Caco-2 (cell line): ENCODE measurements around the gene ABLIM2. TPM values are rescaled to one million over a fixed set of nuclear protein-coding genes. Genes with fewer than 3 reads are reported as not detected.
A peak's percentile ranks its signal among the peaks of the same experiment; 100 is the strongest.

ENCODE experiments used
- BruUV-seq: library from RNA; stranded (reverse); fragments of 400-500 nt; replicated peaks from 2 replicates; lab custom pipeline; 2021; lab: Mats Ljungman, UMichigan
- CTCF ChIA-PET: fragments of 300-600 bp; sonication (Branson Sonifier 250); formaldehyde crosslinking; loops from one replicate; lab custom pipeline; 2022; ENCODE audit warnings: antibody characterized with exemption; lab: Charles Lee
- POLR2A ChIA-PET: fragments of 300-600 bp; sonication (Branson Sonifier 250); formaldehyde crosslinking; loops from one replicate; lab custom pipeline; 2022; ENCODE audit warnings: antibody characterized with exemption; lab: Charles Lee
- DNase-seq, 2 experiments: peaks; one replicate each; pipeline versions ENCODE4 v3.0.0 to v3.0.0-alpha.2; 2020 to 2022
- H3K27me3 ChIP-seq: replicated peaks from 2 replicates; pipeline ENCODE4 v1.6.0; 2011; ENCODE audit warnings: low read length; ENCODE audit not compliant: control insufficient read depth, insufficient read depth
- H3K36me3 ChIP-seq: 2 replicates; pipeline ENCODE4 v1.5.1; 2011; ENCODE audit warnings: low read length; ENCODE audit not compliant: control insufficient read depth, insufficient read depth
- H3K4me1 ChIP-seq: fragments of 250-450 bp; sonication (Bioruptor Pico); 2 replicates; pipeline ENCODE4 v1.5.1; 2020; ENCODE audit warnings: mild to moderate bottlenecking
- H3K4me3 ChIP-seq: 2 replicates; pipeline ENCODE4 v1.5.1; 2011; ENCODE audit warnings: low read depth, mild to moderate bottlenecking, control low read depth, low read length
- H3K9me3 ChIP-seq: fragments of 250-450 bp; sonication (Bioruptor Pico); 2 replicates; pipeline ENCODE4 v1.5.1; 2020; ENCODE audit warnings: mild to moderate bottlenecking, moderate library complexity
- H3K27ac Mint-ChIP-seq: one replicate; pipeline ENCODE4 v1.8.0; 2022; ENCODE audit warnings: mixed read lengths; ENCODE audit not compliant: unreplicated experiment
- H3K27me3 Mint-ChIP-seq: one replicate; pipeline ENCODE4 v1.8.0; 2022; ENCODE audit warnings: mixed read lengths; ENCODE audit not compliant: insufficient read depth, unreplicated experiment
- H3K36me3 Mint-ChIP-seq: one replicate; pipeline ENCODE4 v1.8.0; 2022; ENCODE audit warnings: mild to moderate bottlenecking, mixed read lengths; ENCODE audit not compliant: insufficient read depth, unreplicated experiment
- H3K4me1 Mint-ChIP-seq: one replicate; pipeline ENCODE4 v1.8.0; 2022; ENCODE audit warnings: low read depth, mixed read lengths; ENCODE audit not compliant: unreplicated experiment
- H3K4me3 Mint-ChIP-seq: one replicate; pipeline ENCODE4 v1.8.0; 2022; ENCODE audit warnings: mild to moderate bottlenecking, moderate library complexity, mixed read lengths; ENCODE audit not compliant: unreplicated experiment
- H3K9me3 Mint-ChIP-seq: one replicate; pipeline ENCODE4 v1.8.0; 2022; ENCODE audit warnings: mixed read lengths; ENCODE audit not compliant: unreplicated experiment
- intact Hi-C: fragments of 100-400 bp; cut with micrococcal nuclease; formaldehyde crosslinking; loops from one replicate; pipeline ENCODE4 v1.10.0; 2022; ENCODE audit not compliant: unreplicated experiment
- total RNA-seq: library from RNA; stranded (reverse); gene quantifications from 2 replicates; pipeline ENCODE4 v1.2.3, GENCODE V29; 2022
- TF ChIP-seq, protein P1 (sequence below), 2 experiments: fragments of 200-600 bp in 1 of 2; IDR thresholded peaks; 1 replicate in 1 of 2; 2 replicates in 1 of 2; pipeline versions ENCODE4 v1.5.1 to v1.8.0; 2011 to 2022; ENCODE audit warnings: antibody characterized with exemption in 1 of 2, control low read depth in 1 of 2, inconsistent platforms in 1 of 2, low read depth in 1 of 2, low read length in 1 of 2, mild to moderate bottlenecking in 1 of 2, moderate library complexity in 1 of 2; ENCODE audit not compliant: insufficient read depth in 1 of 2, severe bottlenecking in 1 of 2, unreplicated experiment in 1 of 2

The ABLIM2 gene
- total RNA-seq, 1 experiment from 2014 or later: 0.23 TPM

DNA sequence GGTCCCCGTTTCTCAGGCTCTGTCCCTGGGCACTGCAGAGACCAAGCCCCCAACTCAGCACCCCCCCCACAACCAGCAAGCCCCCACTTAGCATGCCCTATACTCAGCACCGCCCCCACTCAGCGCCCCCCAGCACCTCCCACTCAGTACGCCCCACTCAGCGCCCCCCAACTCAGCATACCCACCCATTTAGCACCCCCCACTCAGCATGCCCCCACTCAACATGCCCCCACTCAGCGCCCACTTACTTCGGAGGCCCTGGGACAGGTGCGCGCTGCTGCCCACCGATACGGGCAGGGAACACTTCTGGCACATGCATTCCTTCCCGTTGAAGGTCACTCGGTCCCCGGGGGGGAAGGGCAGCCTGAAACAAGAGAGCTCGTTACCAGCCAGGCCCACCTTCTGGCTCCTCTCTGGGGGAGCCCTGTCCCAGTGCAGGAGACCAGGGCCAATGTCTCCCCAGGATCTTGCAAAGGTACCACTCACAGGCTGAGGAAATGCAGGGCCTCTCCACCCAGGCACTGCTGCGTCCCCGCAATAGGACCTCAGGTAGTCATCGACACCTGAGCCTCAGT lies 70.6 kb downstream of the ABLIM2 start:
- H3K4me1 ChIP-seq: no peaks in the 10 kb centered on the region
- no peaks in the 10 kb centered on the region for H3K27me3 ChIP-seq
- ChIA-PET POLR2A (no interaction called here), CTCF (no interaction called here)
- Mint-ChIP-seq H3K9me3 (no peaks in the 10 kb centered on the region), H3K27me3 (peaks cover 3% of the 10 kb centered on the region), H3K4me1 (no peaks in the 10 kb centered on the region), H3K4me3 (no peak overlapping the region), H3K36me3 (no peaks in the 10 kb centered on the region), H3K27ac (no peak overlapping the region)
- H3K36me3 ChIP-seq: no peaks in the 10 kb centered on the region
- H3K4me3 ChIP-seq: no peak overlapping the region
- intact Hi-C loops: no loop called here
- peaks cover 5% of the 10 kb centered on the region; the same call in 1 of the 2 replicates for H3K9me3 ChIP-seq
- TF ChIP-seq, protein P1, sequence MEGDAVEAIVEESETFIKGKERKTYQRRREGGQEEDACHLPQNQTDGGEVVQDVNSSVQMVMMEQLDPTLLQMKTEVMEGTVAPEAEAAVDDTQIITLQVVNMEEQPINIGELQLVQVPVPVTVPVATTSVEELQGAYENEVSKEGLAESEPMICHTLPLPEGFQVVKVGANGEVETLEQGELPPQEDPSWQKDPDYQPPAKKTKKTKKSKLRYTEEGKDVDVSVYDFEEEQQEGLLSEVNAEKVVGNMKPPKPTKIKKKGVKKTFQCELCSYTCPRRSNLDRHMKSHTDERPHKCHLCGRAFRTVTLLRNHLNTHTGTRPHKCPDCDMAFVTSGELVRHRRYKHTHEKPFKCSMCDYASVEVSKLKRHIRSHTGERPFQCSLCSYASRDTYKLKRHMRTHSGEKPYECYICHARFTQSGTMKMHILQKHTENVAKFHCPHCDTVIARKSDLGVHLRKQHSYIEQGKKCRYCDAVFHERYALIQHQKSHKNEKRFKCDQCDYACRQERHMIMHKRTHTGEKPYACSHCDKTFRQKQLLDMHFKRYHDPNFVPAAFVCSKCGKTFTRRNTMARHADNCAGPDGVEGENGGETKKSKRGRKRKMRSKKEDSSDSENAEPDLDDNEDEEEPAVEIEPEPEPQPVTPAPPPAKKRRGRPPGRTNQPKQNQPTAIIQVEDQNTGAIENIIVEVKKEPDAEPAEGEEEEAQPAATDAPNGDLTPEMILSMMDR (IDR thresholded peaks at IDR 0.05; ENCODE audit: insufficient read depth in 1 of 2, low read depth in 1 of 2, low read length in 1 of 2, severe bottlenecking in 1 of 2, unreplicated experiment in 1 of 2): no peak
- no peak for DNase-seq
- BruUV-seq: no TSS peak

DNA sequence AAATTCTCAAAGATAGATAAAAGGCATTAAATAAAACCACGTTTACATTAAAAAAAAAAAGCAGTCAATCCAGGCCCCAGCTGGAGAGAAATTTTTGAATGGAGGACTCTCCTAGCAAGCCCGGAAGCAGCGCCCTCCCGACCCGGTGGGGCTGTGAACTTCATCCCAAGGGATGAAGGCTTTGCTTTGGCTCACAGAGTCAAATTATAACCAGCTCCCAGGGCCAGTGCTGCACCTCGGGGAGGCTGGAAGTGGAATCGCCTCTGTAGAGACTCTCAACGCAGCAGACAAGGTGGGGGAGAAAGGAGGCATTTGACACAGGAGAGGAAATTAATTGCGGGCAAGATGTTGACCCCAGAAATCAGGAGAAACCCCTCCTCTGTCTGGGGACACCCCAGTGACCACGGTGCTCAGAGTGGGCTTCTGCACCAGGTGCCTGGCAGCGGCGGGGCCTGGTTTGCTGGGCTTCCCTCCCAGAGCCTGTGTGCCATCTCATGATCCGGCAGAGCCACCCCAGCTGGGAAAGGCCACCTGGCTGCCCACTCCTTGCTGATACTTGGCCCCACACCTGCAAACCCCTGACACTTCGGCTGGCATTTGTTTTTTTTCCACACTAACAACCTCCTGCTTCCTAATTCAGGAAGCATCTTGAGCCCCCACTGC lies 71.7 kb downstream of the ABLIM2 start:
- POLR2A ChIA-PET: no interaction called here
- intact Hi-C loops: no loop called here
- no peak overlapping the region for H3K27ac Mint-ChIP-seq

DNA sequence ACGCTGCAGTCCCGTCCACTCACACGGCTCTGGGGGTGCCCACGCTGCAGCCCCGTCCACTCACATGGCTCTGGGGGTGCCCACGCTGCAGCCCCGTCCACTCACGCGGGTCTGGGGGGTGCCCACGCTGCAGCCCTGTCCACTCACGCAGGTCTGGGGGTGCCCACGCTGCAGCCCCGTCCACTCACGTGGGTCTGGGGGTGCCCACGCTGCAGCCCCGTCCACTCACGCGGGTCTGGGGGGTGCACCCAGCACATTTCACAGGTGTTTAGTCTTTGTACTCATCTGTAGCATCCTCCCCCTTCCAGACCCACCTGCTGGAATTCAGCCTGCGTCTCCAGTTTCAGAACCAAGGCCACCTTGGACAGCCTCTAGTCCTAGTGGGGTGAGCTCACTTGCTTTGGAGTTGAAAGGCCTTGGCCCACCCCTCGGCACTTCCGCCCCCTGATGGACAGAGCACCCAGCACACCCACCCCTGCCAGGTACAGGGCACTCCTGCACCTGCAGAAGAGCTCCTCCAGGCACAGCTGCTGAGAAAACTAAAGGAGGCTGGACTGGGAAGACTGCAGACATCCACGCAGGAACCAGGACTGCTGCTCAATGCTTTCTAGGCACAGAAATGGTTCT lies 73.0 kb downstream of the ABLIM2 start:
- Histone ChIP-seq H3K27me3 (no peaks in the 10 kb centered on the region; the same call in 1 of the 2 replicates), H3K4me1 (no peaks in the 10 kb centered on the region), H3K9me3 (no peaks in the 10 kb centered on the region), H3K4me3 (no peak overlapping the region), H3K36me3 (no peaks in the 10 kb centered on the region)
- no peaks in the 10 kb centered on the region for H3K36me3 Mint-ChIP-seq
- H3K27ac Mint-ChIP-seq: no peak overlapping the region
- H3K4me3 Mint-ChIP-seq: no peak overlapping the region
- peaks cover 7% of the 10 kb centered on the region for H3K27me3 Mint-ChIP-seq
- ChIA-PET CTCF (interaction anchor here (1.1 kb wide), 1 partner anchor 50 kb away, joined by 3 read pairs; no protein-coding TSS in a partner anchor), POLR2A (no interaction called here)
- TF ChIP-seq, protein P1 (IDR thresholded peaks at IDR 0.05; ENCODE audit: insufficient read depth in 1 of 2, low read depth in 1 of 2, low read length in 1 of 2, severe bottlenecking in 1 of 2, unreplicated experiment in 1 of 2): peak in 1 of 2 experiments; percentile 36
- BruUV-seq: no TSS peak
- H3K4me1 Mint-ChIP-seq: no peaks in the 10 kb centered on the region
- H3K9me3 Mint-ChIP-seq: no peaks in the 10 kb centered on the region
- intact Hi-C loops: no loop called here
- peak in 1 of 2 experiments; percentile 46 for DNase-seq

More for the DNA sequence above, 71.7 kb downstream of the ABLIM2 start:
- CTCF ChIA-PET: interaction anchor here (0.7 kb wide), 2 partner anchors 10 to 148 kb away, joined by 3 to 8 read pairs; no protein-coding TSS in a partner anchor
- Histone ChIP-seq H3K27me3 (no peaks in the 10 kb centered on the region; the same call in 1 of the 2 replicates), H3K9me3 (no peaks in the 10 kb centered on the region), H3K4me1 (no peaks in the 10 kb centered on the region), H3K36me3 (no peaks in the 10 kb centered on the region), H3K4me3 (no peak overlapping the region)
- no peak overlapping the region for H3K4me3 Mint-ChIP-seq
- H3K4me1 Mint-ChIP-seq: no peaks in the 10 kb centered on the region
- no peaks in the 10 kb centered on the region for H3K9me3 Mint-ChIP-seq
- H3K27me3 Mint-ChIP-seq: peaks cover 3% of the 10 kb centered on the region
- TF ChIP-seq, protein P1 (IDR thresholded peaks at IDR 0.05; ENCODE audit: insufficient read depth in 1 of 2, low read depth in 1 of 2, low read length in 1 of 2, severe bottlenecking in 1 of 2, unreplicated experiment in 1 of 2): no peak
- DNase-seq: no peak
- no TSS peak for BruUV-seq
- H3K36me3 Mint-ChIP-seq: no peaks in the 10 kb centered on the region
